GM12878 (cell line): ENCODE measurements around the gene ZBTB16. TPM values are rescaled to one million over a fixed set of nuclear protein-coding genes. Genes with fewer than 3 reads are reported as not detected.

Experiments
- ATAC-seq: fragments of 200-7000 bp; cut with Tn5 transposase; 3 replicates; pipeline ENCODE4 v1.9.1; 2020; ENCODE audit warnings: mild to moderate bottlenecking, moderate library complexity
- BruUV-seq: library from RNA; stranded (reverse); fragments of 400-500 nt; replicated peaks from 2 replicates; lab custom pipeline; 2021; lab: Mats Ljungman, UMichigan
- CTCF ChIA-PET: fragments of 300-600 bp; sonication (Branson Sonifier 250); formaldehyde crosslinking; extraction: SDS; loops from one replicate; lab custom pipeline; 2021; ENCODE audit warnings: inconsistent platforms; lab: Yijun Ruan, JAX
- POLR2A ChIA-PET: fragments of 350-600 bp; formaldehyde crosslinking; extraction: SDS; loops from one replicate; lab custom pipeline; 2021; ENCODE audit warnings: inconsistent platforms; lab: Charles Lee
- RAD21 ChIA-PET: fragments of 300-600 bp; sonication (Branson Sonifier 250); formaldehyde crosslinking; loops from one replicate; lab custom pipeline; 2023; ENCODE audit warnings: antibody characterized with exemption; ENCODE audit not compliant: unreplicated experiment; lab: Charles Lee
- SMC1A ChIA-PET: fragments of 300-600 bp; sonication (Branson Sonifier 250); formaldehyde crosslinking; loops from one replicate; lab custom pipeline; 2023; ENCODE audit not compliant: unreplicated experiment, uncharacterized antibody; lab: Charles Lee
- DNase-seq: peaks from one replicate; pipeline ENCODE4 v3.0.0-alpha.2; 2011; ENCODE audit warnings: low read depth, low spot score
- FAIRE-seq: peaks from 3 replicates; lab custom pipeline; 2011; peaks lifted over from hg19 to GRCh38; lab: Jason Lieb, UNC
- H2AFZ ChIP-seq: 2 replicates; pipeline ENCODE4 v1.6.0; 2011; ENCODE audit warnings: low read depth, low read length, control low read depth; ENCODE audit not compliant: control insufficient read depth
- H3K27ac ChIP-seq: 2 replicates; pipeline ENCODE4 v1.5.1; 2011; ENCODE audit warnings: control low read depth; ENCODE audit not compliant: control insufficient read depth, insufficient read depth
- H3K27me3 ChIP-seq, 2 experiments: replicated peaks in 1 of 2; 2 replicates each; pipeline versions ENCODE4 v1.6.0 to v1.6.1; 2011; ENCODE audit warnings: low read length in 1 of 2; ENCODE audit not compliant: control insufficient read depth in 2 of 2, insufficient read depth in 2 of 2
- H3K36me3 ChIP-seq, 2 experiments: 2 replicates each; pipeline ENCODE4 v1.5.1; 2011; ENCODE audit warnings: low read length in 1 of 2; ENCODE audit not compliant: control insufficient read depth in 2 of 2, insufficient read depth in 2 of 2
- H3K4me1 ChIP-seq: 2 replicates; pipeline ENCODE4 v1.6.1; 2011; ENCODE audit warnings: mild to moderate bottlenecking, low read length, moderate library complexity, mixed read lengths; ENCODE audit not compliant: control insufficient read depth, insufficient read depth
- H3K4me2 ChIP-seq: 2 replicates; pipeline ENCODE4 v1.6.0; 2011; ENCODE audit warnings: control low read depth; ENCODE audit not compliant: control insufficient read depth, insufficient read depth
- H3K4me3 ChIP-seq: fragments of 200-600 bp; sonication (generic); 2 replicates; pipeline ENCODE4 v1.5.1; 2016
- H3K79me2 ChIP-seq: 2 replicates; pipeline ENCODE4 v1.6.0; 2011; ENCODE audit warnings: low read length; ENCODE audit not compliant: control insufficient read depth, insufficient read depth
- H3K9ac ChIP-seq: 2 replicates; pipeline ENCODE4 v1.8.0; 2011; ENCODE audit warnings: low read length, control low read depth, mixed read lengths; ENCODE audit not compliant: control insufficient read depth, insufficient read depth
- H3K9me3 ChIP-seq: replicated peaks from 3 replicates; pipeline ENCODE4 v1.5.1; 2011; ENCODE audit warnings: mild to moderate bottlenecking, low read length; ENCODE audit not compliant: control insufficient read depth, insufficient read depth
- H4K20me1 ChIP-seq: 2 replicates; pipeline ENCODE4 v1.6.0; 2011; ENCODE audit not compliant: control insufficient read depth, insufficient read depth
- BACH1 ChIP-seq: fragments of 450-650 bp; IDR thresholded peaks from 2 replicates; pipeline ENCODE4 v1.6.1; 2017; ENCODE audit warnings: mild to moderate bottlenecking, borderline replicate concordance
- CHD2 ChIP-seq: IDR thresholded peaks from 2 replicates; pipeline ENCODE4 v1.6.1; 2011; ENCODE audit warnings: low read depth, low read length, improper control_type of control experiment, borderline replicate concordance
- CHD4 ChIP-seq: fragments of 200-600 bp; sonication (generic); IDR thresholded peaks from 2 replicates; pipeline ENCODE4 v1.6.1; 2016; ENCODE audit warnings: mild to moderate bottlenecking
- DPF2 ChIP-seq: fragments of 450-650 bp; IDR thresholded peaks from 2 replicates; pipeline ENCODE4 v1.6.1; 2017; ENCODE audit warnings: mild to moderate bottlenecking
- FOXM1 ChIP-seq: IDR thresholded peaks from 2 replicates; pipeline ENCODE4 v1.6.1; 2012; ENCODE audit warnings: low read depth, mild to moderate bottlenecking, inconsistent platforms, low read length, moderate library complexity
- IKZF1 ChIP-seq: fragments of 450-650 bp; conservative IDR thresholded peaks from 2 replicates; pipeline ENCODE4 v1.6.1; 2017; ENCODE audit warnings: antibody characterized with exemption, mild to moderate bottlenecking
- IRF5 ChIP-seq: fragments of 450-650 bp; IDR thresholded peaks from 2 replicates; pipeline ENCODE4 v1.6.1; 2017; ENCODE audit warnings: borderline replicate concordance
- POU2F2 ChIP-seq: IDR thresholded peaks from 3 replicates; pipeline ENCODE4 v1.6.1; 2011; ENCODE audit warnings: low read depth, mild to moderate bottlenecking, low read length, borderline replicate concordance
- SP1 ChIP-seq: IDR thresholded peaks from one replicate; pipeline ENCODE4 v1.6.1; 2011; ENCODE audit warnings: low read depth, low read length
- ZBED1 ChIP-seq: IDR thresholded peaks from 2 replicates; pipeline ENCODE4 v1.6.1; 2016; ENCODE audit warnings: borderline replicate concordance
- WGBS: methylation state at CpG from one replicate; pipeline ENCODE4 v1.1.6; 2016; ENCODE audit warnings: low lambda C conversion rate; ENCODE audit not compliant: insufficient replicate concordance, insufficient coverage; ENCODE audit errors: missing lambda C conversion rate; 5-methylcytosine and 5-hydroxymethylcytosine counted together
- in situ Hi-C: fragments of 300-500 bp; cut with MboI; formaldehyde crosslinking; loops from 9 replicates; pipeline ENCODE4 v1.14.3; 2018; ENCODE audit warnings: mixed read lengths
- intact Hi-C: fragments of 100-400 bp; cut with micrococcal nuclease; formaldehyde crosslinking; loops from one replicate; pipeline ENCODE4 v1.14.2; 2022; ENCODE audit not compliant: unreplicated experiment
- polyA plus RNA-seq, 11 experiments: library from polyadenylated mRNA; depleted of rRNA in 4 of 11; unstranded in 6 of 11; stranded (reverse) in 5 of 11; fragments of >200 nt; fragmentation: Nextera tagmentation in 4 of 11; fragmentation: Illumina TruSeq in 1 of 11; extraction: Ambion mirVana in 4 of 11; extraction: Trizol in 1 of 11; gene quantifications; 1 replicate in 1 of 11; 2 replicates in 10 of 11; pipeline versions ENCODE4 v1.2.1 to v1.2.3, GENCODE V29; 2011 to 2016; ENCODE audit warnings: inconsistent platforms in 2 of 11, missing spikeins in 2 of 11, low read depth in 1 of 11
- total RNA-seq, 4 experiments: library from RNA; depleted of rRNA in 3 of 4; stranded (reverse); fragments of >200 nt in 3 of 4; fragmentation: Illumina TruSeq in 1 of 4; extraction: Trizol in 1 of 4; gene quantifications; 2 replicates each; pipeline versions ENCODE4 v1.2.1 to v1.2.3, GENCODE V29; 2013 to 2021

Gene ZBTB16
- total and polyA plus RNA-seq, 10 of the 15 experiments (the other 5 are each of a cell fraction or from before 2014, with no cell fraction given), result 0.38 TPM; not detected in 9

- Histone ChIP-seq H3K9me3 (no peaks in the 10 kb centered on the region), H3K4me3 (no peak overlapping the region), H3K9ac (no peak overlapping the region), H3K36me3 (no peaks in the 10 kb centered on the region), H3K4me1 (no peaks in the 10 kb centered on the region), H3K27ac (no peak overlapping the region), H3K79me2 (no peaks in the 10 kb centered on the region), H3K4me2 (no peak overlapping the region)
- ATAC-seq, result no peak
- CTCF ChIA-PET, result no interaction called here
- 21% methylated on average over 3 of the region's 3 CpGs for WGBS
- SMC1A ChIA-PET, result no interaction called here
- intact Hi-C loops, result no loop called here
- no TSS peak for BruUV-seq
- RAD21 ChIA-PET, result no interaction called here
- POLR2A ChIA-PET, result no interaction called here
- no peak for TF ChIP-seq FOXM1
- TF ChIP-seq SP1, result no peak
- TF ChIP-seq DPF2, result no peak
- no peak for TF ChIP-seq POU2F2
- no peak for TF ChIP-seq CHD4
- TF ChIP-seq IKZF1, result no peak
- no peak for TF ChIP-seq IRF5
- TF ChIP-seq ZBED1, result no peak
- no peak for TF ChIP-seq CHD2
- TF ChIP-seq BACH1, result no peak
- TF ChIP-seq, all 136 proteins: peak for 0
- DNase-seq (no peak), FAIRE-seq (no peak)
- in situ Hi-C loops, result no loop called here
- no peaks in the 10 kb centered on the region for H4K20me1 ChIP-seq
- no peaks in the 10 kb centered on the region; a peak in 1 of 4 replicates for H3K27me3 ChIP-seq
- H2AFZ ChIP-seq, result no peak overlapping the region
These were observed 34.1 kb upstream of the ZBTB16 start for GRCh38 chr11:114025329-114025907.
